ENCODE measurements around the gene RFX1. TPM values are rescaled to one million over a fixed set of nuclear protein-coding genes. Genes with fewer than 3 reads are reported as not detected.

The RFX1 gene
- total RNA-seq, 1 experiment from 2014 or later: 1.2 TPM

GRCh38 chr19:13981988-13982501 lies 24.1 kb downstream of the RFX1 start:
- Histone ChIP-seq H3K79me2 (ENCODE audit: low read length) (peaks cover 2% of the 10 kb centered on the region), H3K4me1 (ENCODE audit: low read length) (peaks cover 56% of the 10 kb centered on the region), H3K36me3 (ENCODE audit: insufficient read depth, low read length) (no peaks in the 10 kb centered on the region), H3K4me3 (ENCODE audit: low read length) (no peak overlapping the region), H3K27ac (ENCODE audit: low read length) (no peak overlapping the region), H3K9me2 (replicated peaks; ENCODE audit: insufficient read depth, low read length) (no peaks in the 10 kb centered on the region), H3K9ac (ENCODE audit: low read length) (no peak overlapping the region), H3K4me2 (ENCODE audit: low read depth, low read length, poor library complexity, severe bottlenecking) (no peak overlapping the region), H4K20me1 (ENCODE audit: insufficient read depth, low read depth, low read length) (no peaks in the 10 kb centered on the region), H2AFZ (ENCODE audit: low read length) (no peak overlapping the region), H3K9me3 (ENCODE audit: low read length) (no peaks in the 10 kb centered on the region), H3K27me3 (ENCODE audit: low read length) (no peaks in the 10 kb centered on the region)
- DNase-seq: no peak

- H3K4me1 ChIP-seq (ENCODE audit: low read length): peaks cover 50% of the 10 kb centered on the region
- DNase-seq: no peak
Observed at GRCh38 chr19:13981467-13981866, 24.7 kb downstream of the RFX1 start.

GRCh38 chr19:13981021-13981420 lies 25.1 kb downstream of the RFX1 start:
- Histone ChIP-seq H3K27me3 (ENCODE audit: low read length) (no peaks in the 10 kb centered on the region), H3K4me1 (ENCODE audit: low read length) (peaks cover 47% of the 10 kb centered on the region), H3K4me2 (ENCODE audit: low read depth, low read length, poor library complexity, severe bottlenecking) (no peak overlapping the region), H3K79me2 (ENCODE audit: low read length) (no peaks in the 10 kb centered on the region), H2AFZ (ENCODE audit: low read length) (no peak overlapping the region), H3K9me3 (ENCODE audit: low read length) (no peaks in the 10 kb centered on the region), H3K4me3 (ENCODE audit: low read length) (no peak overlapping the region), H3K36me3 (ENCODE audit: insufficient read depth, low read length) (no peaks in the 10 kb centered on the region), H4K20me1 (ENCODE audit: insufficient read depth, low read depth, low read length) (no peaks in the 10 kb centered on the region), H3K27ac (ENCODE audit: low read length) (no peak overlapping the region), H3K9ac (ENCODE audit: low read length) (no peak overlapping the region), H3K9me2 (replicated peaks; ENCODE audit: insufficient read depth, low read length) (no peaks in the 10 kb centered on the region)
- no peak for DNase-seq

More at GRCh38 chr19:13981467-13981866, 24.7 kb downstream of the RFX1 start:
- Histone ChIP-seq H3K27ac (ENCODE audit: low read length) (no peak overlapping the region), H2AFZ (ENCODE audit: low read length) (no peak overlapping the region), H3K4me3 (ENCODE audit: low read length) (no peak overlapping the region), H3K36me3 (ENCODE audit: insufficient read depth, low read length) (no peaks in the 10 kb centered on the region), H3K27me3 (ENCODE audit: low read length) (no peaks in the 10 kb centered on the region), H3K9ac (ENCODE audit: low read length) (no peak overlapping the region), H3K9me2 (replicated peaks; ENCODE audit: insufficient read depth, low read length) (no peaks in the 10 kb centered on the region), H4K20me1 (ENCODE audit: insufficient read depth, low read depth, low read length) (no peaks in the 10 kb centered on the region), H3K79me2 (ENCODE audit: low read length) (no peaks in the 10 kb centered on the region), H3K4me2 (ENCODE audit: low read depth, low read length, poor library complexity, severe bottlenecking) (no peak overlapping the region), H3K9me3 (ENCODE audit: low read length) (no peaks in the 10 kb centered on the region)

- Histone ChIP-seq H2AFZ (ENCODE audit: low read length) (no peak overlapping the region), H3K4me2 (ENCODE audit: low read depth, low read length, poor library complexity, severe bottlenecking) (no peak overlapping the region), H3K9me3 (ENCODE audit: low read length) (no peaks in the 10 kb centered on the region), H3K4me3 (ENCODE audit: low read length) (no peak overlapping the region), H3K27me3 (ENCODE audit: low read length) (no peaks in the 10 kb centered on the region), H3K9me2 (replicated peaks; ENCODE audit: insufficient read depth, low read length) (no peaks in the 10 kb centered on the region), H3K36me3 (ENCODE audit: insufficient read depth, low read length) (no peaks in the 10 kb centered on the region), H3K27ac (ENCODE audit: low read length) (no peak overlapping the region), H3K4me1 (ENCODE audit: low read length) (peaks cover 40% of the 10 kb centered on the region), H4K20me1 (ENCODE audit: insufficient read depth, low read depth, low read length) (no peaks in the 10 kb centered on the region), H3K9ac (ENCODE audit: low read length) (no peak overlapping the region), H3K79me2 (ENCODE audit: low read length) (no peaks in the 10 kb centered on the region)
- DNase-seq: no peak
Observed at GRCh38 chr19:13980340-13980739, 25.8 kb downstream of the RFX1 start.

- peak overlapping the region; percentile 53 for H3K27ac ChIP-seq (ENCODE audit: low read length)
Observed at GRCh38 chr19:13979686-13980085, 26.4 kb downstream of the RFX1 start.

DNA sequence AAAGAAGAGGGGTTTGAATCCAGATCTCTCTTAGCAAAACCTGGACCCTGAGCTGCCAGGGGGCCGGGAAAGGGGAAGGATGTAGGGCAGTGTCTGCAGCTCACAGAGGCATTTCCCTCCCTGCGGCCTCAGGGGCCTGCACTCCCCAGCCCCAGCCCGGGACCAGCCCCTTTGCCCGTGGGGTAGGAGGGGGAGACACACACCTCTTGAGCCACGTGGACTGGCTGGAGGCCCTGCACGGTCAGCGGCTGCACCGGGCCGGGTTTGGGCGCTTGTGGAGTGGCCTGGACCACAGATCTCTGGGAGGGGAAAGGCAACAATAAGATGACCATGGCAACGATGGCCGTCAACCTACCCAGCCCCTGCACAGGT lies 26.9 kb downstream of the RFX1 start:
- Histone ChIP-seq H3K27me3 (ENCODE audit: low read length) (no peaks in the 10 kb centered on the region), H2AFZ (ENCODE audit: low read length) (no peak overlapping the region), H3K4me2 (ENCODE audit: low read depth, low read length, poor library complexity, severe bottlenecking) (peak overlapping the region; percentile 73), H3K36me3 (ENCODE audit: insufficient read depth, low read length) (no peaks in the 10 kb centered on the region), H3K4me1 (ENCODE audit: low read length) (peaks cover 32% of the 10 kb centered on the region), H3K79me2 (ENCODE audit: low read length) (no peaks in the 10 kb centered on the region), H3K9ac (ENCODE audit: low read length) (peak overlapping the region; percentile 73), H3K9me2 (replicated peaks; ENCODE audit: insufficient read depth, low read length) (no peaks in the 10 kb centered on the region), H4K20me1 (ENCODE audit: insufficient read depth, low read depth, low read length) (no peaks in the 10 kb centered on the region), H3K4me3 (ENCODE audit: low read length) (peak overlapping the region; percentile 60), H3K9me3 (ENCODE audit: low read length) (no peaks in the 10 kb centered on the region), H3K27ac (ENCODE audit: low read length) (peak overlapping the region; percentile 53)
- peak; percentile 53 for DNase-seq

More at GRCh38 chr19:13979686-13980085, 26.4 kb downstream of the RFX1 start:
- peak overlapping the region; percentile 60; the same call in 1 of the 2 replicates for H3K4me3 ChIP-seq (ENCODE audit: low read length)
- H3K27me3 ChIP-seq (ENCODE audit: low read length): no peaks in the 10 kb centered on the region
- H4K20me1 ChIP-seq (ENCODE audit: insufficient read depth, low read depth, low read length): no peaks in the 10 kb centered on the region
- H3K9me2 ChIP-seq (replicated peaks; ENCODE audit: insufficient read depth, low read length): no peaks in the 10 kb centered on the region
- peak overlapping the region; percentile 73 for H3K9ac ChIP-seq (ENCODE audit: low read length)
- H3K79me2 ChIP-seq (ENCODE audit: low read length): no peaks in the 10 kb centered on the region
- peaks cover 33% of the 10 kb centered on the region for H3K4me1 ChIP-seq (ENCODE audit: low read length)
- no peaks in the 10 kb centered on the region for H3K9me3 ChIP-seq (ENCODE audit: low read length)
- H3K4me2 ChIP-seq (ENCODE audit: low read depth, low read length, poor library complexity, severe bottlenecking): peak overlapping the region; percentile 73
- DNase-seq: no peak
- H2AFZ ChIP-seq (ENCODE audit: low read length): no peak overlapping the region
- H3K36me3 ChIP-seq (ENCODE audit: insufficient read depth, low read length): no peaks in the 10 kb centered on the region

GRCh38 chr19:13978351-13979243 lies 27.5 kb downstream of the RFX1 start:
- Histone ChIP-seq H3K27ac (ENCODE audit: low read length) (peak overlapping the region; percentile 53), H3K4me1 (ENCODE audit: low read length) (peaks cover 33% of the 10 kb centered on the region), H3K9me2 (replicated peaks; ENCODE audit: insufficient read depth, low read length) (no peaks in the 10 kb centered on the region), H3K9ac (ENCODE audit: low read length) (peak overlapping the region; percentile 73), H4K20me1 (ENCODE audit: insufficient read depth, low read depth, low read length) (no peaks in the 10 kb centered on the region), H3K4me3 (ENCODE audit: low read length) (peak overlapping the region; percentile 60), H3K36me3 (ENCODE audit: insufficient read depth, low read length) (no peaks in the 10 kb centered on the region), H3K4me2 (ENCODE audit: low read depth, low read length, poor library complexity, severe bottlenecking) (peak overlapping the region; percentile 73), H3K9me3 (ENCODE audit: low read length) (no peaks in the 10 kb centered on the region), H3K79me2 (ENCODE audit: low read length) (no peaks in the 10 kb centered on the region), H3K27me3 (ENCODE audit: low read length) (no peaks in the 10 kb centered on the region), H2AFZ (ENCODE audit: low read length) (no peak overlapping the region)
- DNase-seq: peak; percentile 86

DNA sequence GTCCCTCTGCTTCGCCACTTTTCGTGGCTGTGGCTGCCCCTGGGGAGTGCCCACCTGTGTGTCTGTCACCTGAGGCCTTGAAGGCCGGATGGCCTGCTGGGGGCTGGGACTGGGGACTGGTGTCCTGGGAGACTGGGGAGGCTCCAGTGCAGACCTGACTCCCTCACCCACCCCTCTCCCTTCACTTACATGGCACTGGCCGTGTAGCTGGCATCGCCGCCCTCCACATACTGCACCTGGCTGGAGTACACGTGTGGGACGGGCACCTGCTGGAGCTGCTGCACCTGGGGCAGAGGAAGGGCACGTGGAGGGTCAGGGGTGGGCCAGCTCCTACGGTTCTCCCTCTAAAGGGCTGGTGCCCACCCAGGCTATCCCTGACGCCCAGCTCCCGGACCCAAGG lies 28.3 kb downstream of the RFX1 start:
- no peak overlapping the region for H3K4me2 ChIP-seq (ENCODE audit: low read depth, low read length, poor library complexity, severe bottlenecking)
- no peaks in the 10 kb centered on the region for H3K9me3 ChIP-seq (ENCODE audit: low read length)
- H3K4me1 ChIP-seq (ENCODE audit: low read length): peaks cover 26% of the 10 kb centered on the region
- H3K9me2 ChIP-seq (replicated peaks; ENCODE audit: insufficient read depth, low read length): no peaks in the 10 kb centered on the region
- no peak overlapping the region for H2AFZ ChIP-seq (ENCODE audit: low read length)
- no peaks in the 10 kb centered on the region for H3K36me3 ChIP-seq (ENCODE audit: insufficient read depth, low read length)
- no peak overlapping the region for H3K27ac ChIP-seq (ENCODE audit: low read length)
- no peak for DNase-seq
- no peaks in the 10 kb centered on the region for H4K20me1 ChIP-seq (ENCODE audit: insufficient read depth, low read depth, low read length)
- H3K27me3 ChIP-seq (ENCODE audit: low read length): no peaks in the 10 kb centered on the region
- no peak overlapping the region for H3K9ac ChIP-seq (ENCODE audit: low read length)
- no peak overlapping the region for H3K4me3 ChIP-seq (ENCODE audit: low read length)
- no peaks in the 10 kb centered on the region for H3K79me2 ChIP-seq (ENCODE audit: low read length)
